Measurements from ENCODE around the gene C1QTNF9.

DNA sequence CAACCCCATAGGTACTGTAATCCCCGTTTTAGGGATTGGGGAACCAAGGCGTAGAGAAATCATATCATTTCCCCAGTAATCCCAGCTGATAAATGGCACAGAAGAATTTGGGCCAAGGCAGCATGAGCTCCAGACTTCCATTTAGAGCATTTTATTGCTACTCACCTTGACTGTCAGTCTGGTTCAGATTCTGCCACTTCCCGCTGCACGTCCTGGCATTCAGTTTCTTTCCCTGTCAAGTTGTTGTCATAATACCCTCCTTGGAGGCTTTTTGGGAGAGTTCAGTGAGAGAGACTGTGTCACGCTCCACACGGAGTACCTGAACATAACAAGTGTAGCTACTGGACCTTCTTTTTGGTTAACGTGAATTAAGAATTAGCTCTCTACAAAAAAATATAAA is 7.5 kb upstream of the C1QTNF9 start:
- TF ChIP-seq TCF7L2 (IDR thresholded peaks at IDR 0.05; ENCODE audit: borderline replicate concordance, extremely low read depth, insufficient read depth, insufficient read length) (no peak), SP1 (IDR thresholded peaks at IDR 0.05; ENCODE audit: low read depth) (no peak), EZH2phosphoT487 (IDR thresholded peaks at IDR 0.05; ENCODE audit: borderline replicate concordance) (no peak), EZH2 (IDR thresholded peaks at IDR 0.05) (no peak), POLR2AphosphoS5 (IDR thresholded peaks at IDR 0.05; ENCODE audit: low read depth, low read length) (no peak), REST (IDR thresholded peaks at IDR 0.05; ENCODE audit: low read depth) (no peak)
- TF ChIP-seq, protein P1, sequence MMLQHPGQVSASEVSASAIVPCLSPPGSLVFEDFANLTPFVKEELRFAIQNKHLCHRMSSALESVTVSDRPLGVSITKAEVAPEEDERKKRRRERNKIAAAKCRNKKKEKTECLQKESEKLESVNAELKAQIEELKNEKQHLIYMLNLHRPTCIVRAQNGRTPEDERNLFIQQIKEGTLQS (IDR thresholded peaks at IDR 0.05) = no peak
- TF ChIP-seq, protein P2, sequence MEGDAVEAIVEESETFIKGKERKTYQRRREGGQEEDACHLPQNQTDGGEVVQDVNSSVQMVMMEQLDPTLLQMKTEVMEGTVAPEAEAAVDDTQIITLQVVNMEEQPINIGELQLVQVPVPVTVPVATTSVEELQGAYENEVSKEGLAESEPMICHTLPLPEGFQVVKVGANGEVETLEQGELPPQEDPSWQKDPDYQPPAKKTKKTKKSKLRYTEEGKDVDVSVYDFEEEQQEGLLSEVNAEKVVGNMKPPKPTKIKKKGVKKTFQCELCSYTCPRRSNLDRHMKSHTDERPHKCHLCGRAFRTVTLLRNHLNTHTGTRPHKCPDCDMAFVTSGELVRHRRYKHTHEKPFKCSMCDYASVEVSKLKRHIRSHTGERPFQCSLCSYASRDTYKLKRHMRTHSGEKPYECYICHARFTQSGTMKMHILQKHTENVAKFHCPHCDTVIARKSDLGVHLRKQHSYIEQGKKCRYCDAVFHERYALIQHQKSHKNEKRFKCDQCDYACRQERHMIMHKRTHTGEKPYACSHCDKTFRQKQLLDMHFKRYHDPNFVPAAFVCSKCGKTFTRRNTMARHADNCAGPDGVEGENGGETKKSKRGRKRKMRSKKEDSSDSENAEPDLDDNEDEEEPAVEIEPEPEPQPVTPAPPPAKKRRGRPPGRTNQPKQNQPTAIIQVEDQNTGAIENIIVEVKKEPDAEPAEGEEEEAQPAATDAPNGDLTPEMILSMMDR (IDR thresholded peaks at IDR 0.05 in 2 of 3, conservative IDR thresholded peaks at IDR 0.05 in 1 of 3; ENCODE audit: borderline replicate concordance in 1 of 3, insufficient read depth in 1 of 3, low read depth in 2 of 3, low read length in 2 of 3) = no peak

All from HCT116 (cell line).